Muscle layer of duodenum (tissue), 2 donors: Measurements from ENCODE around the gene AAR2.

Experiments
- H3K27ac ChIP-seq: one replicate; pipeline ENCODE4 v1.7.0; 2013; ENCODE audit warnings: mild to moderate bottlenecking, low read length
- H3K27me3 ChIP-seq: one replicate; pipeline ENCODE4 v1.7.0; 2013; ENCODE audit warnings: low read depth, mild to moderate bottlenecking, control low read depth, low read length
- H3K36me3 ChIP-seq, 2 donors: one replicate each; pipeline ENCODE4 v1.7.0; 2013; ENCODE audit warnings: low read length in 2 of 2, control low read depth in 1 of 2, mild to moderate bottlenecking in 1 of 2; ENCODE audit not compliant: insufficient read depth in 2 of 2, control insufficient read depth in 1 of 2
- H3K4me1 ChIP-seq, 2 donors: one replicate each; pipeline ENCODE4 v1.7.0; 2013; ENCODE audit warnings: low read length in 2 of 2, mild to moderate bottlenecking in 2 of 2, control low read depth in 1 of 2, moderate library complexity in 1 of 2; ENCODE audit not compliant: insufficient read depth in 2 of 2, control insufficient read depth in 1 of 2
- H3K4me3 ChIP-seq, 2 donors: one replicate each; pipeline ENCODE4 v1.7.0; 2013; ENCODE audit warnings: low read length in 2 of 2, low read depth in 1 of 2, mild to moderate bottlenecking in 1 of 2
- H3K9me3 ChIP-seq, 2 donors: one replicate each; pipeline ENCODE4 v1.7.0; 2013; ENCODE audit warnings: low read length in 2 of 2, control low read depth in 1 of 2, mild to moderate bottlenecking in 1 of 2; ENCODE audit not compliant: control insufficient read depth in 1 of 2
- donor health status: healthy.

The AAR2 gene

GRCh38 chr20:36261389-36262105 lies 25.3 kb downstream of the AAR2 start:
- no peak overlapping the region for H3K27ac ChIP-seq
- H3K27me3 ChIP-seq = no peaks in the 10 kb centered on the region
- no peaks in the 10 kb centered on the region for H3K9me3 ChIP-seq
- no peak overlapping the region for H3K4me3 ChIP-seq
- no peaks in the 10 kb centered on the region for H3K4me1 ChIP-seq
- H3K36me3 ChIP-seq = peaks cover 6 to 8% of the 10 kb centered on the region in 2 donors

GRCh38 chr20:36262440-36262839 lies 26.2 kb downstream of the AAR2 start:
- H3K4me3 ChIP-seq = no peak overlapping the region

GRCh38 chr20:36264426-36265246 lies 28.4 kb downstream of the AAR2 start:
- H3K36me3 ChIP-seq = no peaks in the 10 kb centered on the region
- H3K4me1 ChIP-seq = no peaks in the 10 kb centered on the region
- H3K4me3 ChIP-seq = no peak overlapping the region
- no peak overlapping the region for H3K27ac ChIP-seq
- no peaks in the 10 kb centered on the region for H3K27me3 ChIP-seq
- no peaks in the 10 kb centered on the region for H3K9me3 ChIP-seq

More at GRCh38 chr20:36262440-36262839, 26.2 kb downstream of the AAR2 start:
- no peaks in the 10 kb centered on the region for H3K4me1 ChIP-seq
- H3K27ac ChIP-seq = no peak overlapping the region
- no peaks in the 10 kb centered on the region for H3K27me3 ChIP-seq
- H3K36me3 ChIP-seq = no peaks in the 10 kb centered on the region
- no peaks in the 10 kb centered on the region for H3K9me3 ChIP-seq

GRCh38 chr20:36266189-36266588 lies 29.9 kb downstream of the AAR2 start:
- Histone ChIP-seq H3K4me1 (no peaks in the 10 kb centered on the region), H3K36me3 (no peaks in the 10 kb centered on the region), H3K4me3 (no peak overlapping the region), H3K27me3 (no peaks in the 10 kb centered on the region), H3K9me3 (no peaks in the 10 kb centered on the region), H3K27ac (no peak overlapping the region)

- H3K27ac ChIP-seq = no peak overlapping the region
Measured at GRCh38 chr20:36267605-36268381, 31.5 kb downstream of the AAR2 start.

GRCh38 chr20:36268440-36269342 lies 32.4 kb downstream of the AAR2 start:
- H3K27ac ChIP-seq = no peak overlapping the region
- H3K4me1 ChIP-seq = no peaks in the 10 kb centered on the region
- peaks cover 4% of the 10 kb centered on the region for H3K27me3 ChIP-seq
- H3K36me3 ChIP-seq = no peaks in the 10 kb centered on the region
- no peaks in the 10 kb centered on the region for H3K9me3 ChIP-seq
- H3K4me3 ChIP-seq = no peak overlapping the region

More at GRCh38 chr20:36267605-36268381, 31.5 kb downstream of the AAR2 start:
- no peaks in the 10 kb centered on the region for H3K4me1 ChIP-seq
- H3K4me3 ChIP-seq = no peak overlapping the region
- no peaks in the 10 kb centered on the region for H3K27me3 ChIP-seq
- H3K36me3 ChIP-seq = no peaks in the 10 kb centered on the region
- H3K9me3 ChIP-seq = no peaks in the 10 kb centered on the region

GRCh38 chr20:36269507-36269906 lies 33.2 kb downstream of the AAR2 start:
- Histone ChIP-seq H3K4me3 (no peak overlapping the region), H3K27ac (no peak overlapping the region), H3K9me3 (no peaks in the 10 kb centered on the region), H3K4me1 (no peaks in the 10 kb centered on the region), H3K27me3 (peaks cover 5% of the 10 kb centered on the region), H3K36me3 (no peaks in the 10 kb centered on the region)

GRCh38 chr20:36270744-36271638 lies 34.7 kb downstream of the AAR2 start:
- H3K36me3 ChIP-seq = no peaks in the 10 kb centered on the region
- no peaks in the 10 kb centered on the region for H3K4me1 ChIP-seq
- no peak overlapping the region for H3K27ac ChIP-seq
- no peaks in the 10 kb centered on the region for H3K9me3 ChIP-seq
- H3K4me3 ChIP-seq = no peak overlapping the region
- peaks cover 5% of the 10 kb centered on the region for H3K27me3 ChIP-seq

- H3K27me3 ChIP-seq = peaks cover 5% of the 10 kb centered on the region
- no peak overlapping the region for H3K4me3 ChIP-seq
- no peaks in the 10 kb centered on the region for H3K9me3 ChIP-seq
- H3K36me3 ChIP-seq = no peaks in the 10 kb centered on the region
- no peaks in the 10 kb centered on the region for H3K4me1 ChIP-seq
- H3K27ac ChIP-seq = no peak overlapping the region
Measured at GRCh38 chr20:36271639-36272546, 35.6 kb downstream of the AAR2 start.
